Heart right ventricle (tissue), 16 donors: Measurements from ENCODE around the gene MARK3. TPM values are rescaled to one million over a fixed set of nuclear protein-coding genes. Genes with fewer than 3 reads are reported as not detected.
A peak's percentile ranks its signal among the peaks of the same experiment; 100 is the strongest.

Source experiments
- ATAC-seq, 8 donors: fragments of 200-7000 bp; cut with Tn5 transposase; one replicate each; pipeline ENCODE4 v1.9.1; 2020; ENCODE audit warnings: mild to moderate bottlenecking in 8 of 8, moderate library complexity in 8 of 8, moderate number of reproducible peaks in 1 of 8
- DNase-seq, 2 donors: peaks; one replicate each; pipeline ENCODE4 v3.0.0-alpha.2; 2020
- H3K27ac ChIP-seq, 10 donors: fragments of 200-600 bp; sonication (generic) in 2 of 10; one replicate each; pipeline versions ENCODE4 v1.5.0 to v1.8.0; 2020 to 2022; ENCODE audit warnings: mild to moderate bottlenecking in 3 of 10
- H3K27me3 ChIP-seq, 7 donors: fragments of 200-600 bp; one replicate each; pipeline ENCODE4 v1.8.0; 2021 to 2022; ENCODE audit warnings: mild to moderate bottlenecking in 2 of 7
- H3K36me3 ChIP-seq, 9 donors: fragments of 200-600 bp; sonication (generic) in 1 of 9; one replicate each; pipeline versions ENCODE4 v1.5.0 to v1.8.0; 2020 to 2022; ENCODE audit warnings: mild to moderate bottlenecking in 2 of 9
- H3K4me1 ChIP-seq, 9 donors: fragments of 200-600 bp; sonication (generic) in 1 of 9; one replicate each; pipeline versions ENCODE4 v1.5.0 to v1.8.0; 2020 to 2022; ENCODE audit warnings: mild to moderate bottlenecking in 4 of 9
- H3K4me3 ChIP-seq, 10 donors: fragments of 200-600 bp; sonication (generic) in 2 of 10; one replicate each; pipeline versions ENCODE4 v1.5.0 to v1.8.0; 2020 to 2022; ENCODE audit warnings: mild to moderate bottlenecking in 7 of 10, moderate library complexity in 2 of 10
- H3K9me3 ChIP-seq, 11 donors: fragments of 200-600 bp in 10 of 11; sonication (generic) in 2 of 11; one replicate each; pipeline versions ENCODE4 v1.5.0 to v1.8.0; 2013 to 2022; ENCODE audit warnings: mild to moderate bottlenecking in 2 of 11, control low read depth in 1 of 11, moderate library complexity in 1 of 11
- CTCF ChIP-seq, 9 donors: fragments of 200-600 bp; sonication (generic) in 2 of 9; IDR thresholded peaks; one replicate each; pipeline versions ENCODE4 v1.5.0 to v1.8.0; 2021 to 2022; ENCODE audit warnings: antibody characterized with exemption in 9 of 9, mild to moderate bottlenecking in 5 of 9, moderate library complexity in 1 of 9
- WGBS, 2 donors: extraction: QIAGEN DNeasy Blood & Tissue Kit; methylation state at CpG; one replicate each; pipeline ENCODE4 v1.1.7; 2013; ENCODE audit warnings: inconsistent platforms in 1 of 2; 5-methylcytosine and 5-hydroxymethylcytosine counted together
- intact Hi-C, 10 donors: fragments of 100-400 bp; cut with DNase I; formaldehyde crosslinking; loops; one replicate each; pipeline versions ENCODE4 v1.11.1 to v1.14.2; 2022
- polyA plus RNA-seq, 2 donors: library from polyadenylated mRNA; stranded (reverse); fragments of 200-250 nt; gene quantifications; one replicate each; pipeline ENCODE4 v1.2.3, GENCODE V29; 2013
- total RNA-seq, 10 donors: library from RNA; stranded (reverse); fragmentation: NEBNext Ultra II Directional in 3 of 10; extraction: Animal tissue kit (Norgen Biotek cat#: 25700) in 3 of 10; gene quantifications; one replicate each; pipeline versions ENCODE4 v1.2.1 to v1.2.4, GENCODE V29; 2021 to 2023
- donor health status: Arrhythmogenic right ventricular cardiomyopathy.
- donor health status: ischemic (EF 13 %, LVEDD 7.1; RV severe dilation, severe dysfunction).
- donor health status: healthy with polysubstance abuse.
- donor health status: DM: no; HTN: yes; CAD: no.
- donor health status: DM: no; HTN: no; CAD: no.
- donor health status: ischemic (EF 25% LVEDD 6.9; RV normal size, moderate dysfunction).
- donor health status: ischemic (EF 25% LVEDD 5.7; RV mildly dilated, moderate dysfunction).
- donor health status: healthy.
- donor health status: DM: yes; HTN: yes; CAD: no.
- donor health status: Ischemic cardiomyopathy.
- donor health status: ischemic (EF 35%, LVEDD 5.7; RV mildly dilated, moderate dysfunction).
- donor health status: nonischemic (EF 11% LVEDD 7.7; RV severe dilation, severe dysfunction).
- donor health status: DM: yes; HTN: yes; CAD: no.
- donor health status: PGD.
- donor health status: ischemic (EF 29% LVEDD 5.4; RV normal size, mild dysfunction).
- donor health status: nonischemic (EF 23%, LVEDD 6.1; RV moderate dilation, normal function).

Gene MARK3
- total and polyA plus RNA-seq, 12 donors: 62.3 to 246 (median 77.1) TPM

GRCh38 chr14:103367995-103368394 is 17.2 kb upstream of the MARK3 start:
- DNase-seq: no peak
- Histone ChIP-seq H3K9me3 (peaks cover 0 to 10% (median under 1%) of the 10 kb centered on the region in 11 donors), H3K4me3 (no peak overlapping the region), H3K4me1 (peaks cover 0 to 2% (median 0%) of the 10 kb centered on the region in 9 donors), H3K27ac (no peak overlapping the region), H3K27me3 (no peaks in the 10 kb centered on the region), H3K36me3 (no peaks in the 10 kb centered on the region)
- intact Hi-C loops: no loop called here
- no peak for TF ChIP-seq CTCF (IDR thresholded peaks at IDR 0.05)
- WGBS, 2 donors: 84 to 90% methylated on average over 4 of the region's 4 CpGs
- no peak for ATAC-seq

GRCh38 chr14:103370087-103370486 is 15.1 kb upstream of the MARK3 start:
- no peak for DNase-seq
- Histone ChIP-seq H3K4me1 (peaks cover 0 to 2% (median 0%) of the 10 kb centered on the region in 9 donors), H3K27me3 (peaks cover 0 to 1% (median 0%) of the 10 kb centered on the region in 7 donors), H3K36me3 (no peaks in the 10 kb centered on the region), H3K4me3 (no peak overlapping the region), H3K27ac (no peak overlapping the region), H3K9me3 (no peaks in the 10 kb centered on the region)
- no peak for TF ChIP-seq CTCF (IDR thresholded peaks at IDR 0.05)
- WGBS, 2 donors: 97% methylated on average over 3 of the region's 3 CpGs
- intact Hi-C loops: no loop called here
- ATAC-seq: no peak

- DNase-seq: no peak
- Histone ChIP-seq H3K27ac (no peak overlapping the region), H3K9me3 (no peaks in the 10 kb centered on the region), H3K36me3 (no peaks in the 10 kb centered on the region), H3K4me1 (peaks cover 0 to 2% (median 0%) of the 10 kb centered on the region in 9 donors), H3K27me3 (peaks cover 0 to 6% (median 0%) of the 10 kb centered on the region in 7 donors), H3K4me3 (no peak overlapping the region)
- WGBS, 2 donors: 65 to 77% methylated on average over 11 to 18 of the region's 23 CpGs
- ATAC-seq: no peak
- TF ChIP-seq CTCF (IDR thresholded peaks at IDR 0.05): no peak
- intact Hi-C loops: no loop called here
Measured at GRCh38 chr14:103372017-103372416, 13.2 kb upstream of the MARK3 start.

- 70 to 71% methylated on average over 11 of the region's 11 CpGs for WGBS, 2 donors
- ATAC-seq (peak in 5 of 8 donors; percentile 42 to 83 (median 48)), DNase-seq (no peak)
- no peak overlapping the region for H3K4me3 ChIP-seq
- no peaks in the 10 kb centered on the region for H3K36me3 ChIP-seq
- TF ChIP-seq CTCF (IDR thresholded peaks at IDR 0.05): no peak
- no peaks in the 10 kb centered on the region for H3K9me3 ChIP-seq
- intact Hi-C loops: no loop called here
- H3K27ac ChIP-seq: no peak overlapping the region
- H3K27me3 ChIP-seq: peaks cover 0 to 6% (median 0%) of the 10 kb centered on the region in 7 donors
- H3K4me1 ChIP-seq: peaks cover 0 to 2% (median 0%) of the 10 kb centered on the region in 9 donors
Measured at GRCh38 chr14:103372552-103373304, 12.5 kb upstream of the MARK3 start.
